HepG2 (cell line): ENCODE measurements around the gene ZNF749. TPM values are rescaled to one million over a fixed set of nuclear protein-coding genes. Genes with fewer than 3 reads are reported as not detected.

Experiments used
- ATAC-seq: fragments of 200-7000 bp; cut with Tn5 transposase; 3 replicates; pipeline ENCODE4 v1.9.1; 2020; ENCODE audit warnings: mild to moderate bottlenecking, moderate library complexity
- BruUV-seq: library from RNA; stranded (reverse); fragments of 400-500 nt; replicated peaks from 2 replicates; lab custom pipeline; 2021; lab: Mats Ljungman, UMichigan
- CTCF ChIA-PET: fragments of 300-600 bp; formaldehyde crosslinking; extraction: SDS; loops from one replicate; lab custom pipeline; 2021; ENCODE audit warnings: low total read pairs, inconsistent platforms, low intra/inter-chr PET ratio; lab: Yijun Ruan, JAX
- POLR2A ChIA-PET: fragments of 350-600 bp; sonication (Branson Sonifier 250); formaldehyde crosslinking; loops from one replicate; lab custom pipeline; 2020; ENCODE audit warnings: antibody characterized with exemption, inconsistent platforms; lab: Yijun Ruan, JAX
- DNase-seq: peaks from one replicate; pipeline ENCODE4 v3.0.0-alpha.2; 2015; ENCODE audit warnings: low spot score
- FAIRE-seq: peaks from 3 replicates; lab custom pipeline; 2011; peaks lifted over from hg19 to GRCh38; lab: Jason Lieb, UNC
- H2AFZ ChIP-seq: one replicate; pipeline ENCODE4 v1.6.1; 2011; ENCODE audit warnings: low read length, inconsistent platforms
- H3K27ac ChIP-seq: fragments of 300-600 bp; 3 replicates; pipeline ENCODE4 v1.8.0; 2011; ENCODE audit warnings: mixed run types, mild to moderate bottlenecking, mixed read lengths, low read length, inconsistent platforms; ENCODE audit not compliant: insufficient read depth; ENCODE audit errors: extremely low read length
- H3K27me3 ChIP-seq, 2 experiments: fragments of 200-600 bp in 1 of 2; 2 replicates in 1 of 2; 3 replicates in 1 of 2; pipeline versions ENCODE4 v1.6.0 to v1.8.0; 2011; ENCODE audit warnings: low read length in 2 of 2, mild to moderate bottlenecking in 2 of 2, moderate library complexity in 2 of 2, inconsistent platforms in 1 of 2; ENCODE audit not compliant: insufficient read depth in 2 of 2, control insufficient read depth in 1 of 2
- H3K36me3 ChIP-seq, 2 experiments: fragments of 200-600 bp in 1 of 2; replicated peaks in 1 of 2; 2 replicates in 1 of 2; 3 replicates in 1 of 2; pipeline versions ENCODE4 v1.5.1 to v1.8.0; 2011; ENCODE audit warnings: low read length in 2 of 2, inconsistent platforms in 1 of 2; ENCODE audit not compliant: insufficient read depth in 2 of 2, control insufficient read depth in 1 of 2
- H3K4me1 ChIP-seq: 2 replicates; pipeline ENCODE4 v1.5.1; 2012; ENCODE audit warnings: low read length, inconsistent platforms; ENCODE audit not compliant: insufficient read depth
- H3K4me2 ChIP-seq: 2 replicates; pipeline ENCODE4 v1.6.0; 2011; ENCODE audit warnings: low read depth, low read length, inconsistent platforms
- H3K4me3 ChIP-seq, 3 experiments: fragments of 200-600 bp in 1 of 3; sonication (generic), shearing (Covaris generic) in 1 of 3; replicated peaks in 1 of 3; 2 replicates each; pipeline ENCODE4 v1.5.1; 2011 to 2016; ENCODE audit warnings: low read length in 3 of 3, inconsistent platforms in 2 of 3, low read depth in 2 of 3, mild to moderate bottlenecking in 2 of 3, control low read depth in 1 of 3, mixed read lengths in 1 of 3; ENCODE audit not compliant: insufficient read depth in 1 of 3
- H3K79me2 ChIP-seq: one replicate; pipeline ENCODE4 v1.6.1; 2011; ENCODE audit warnings: low read length, inconsistent platforms; ENCODE audit not compliant: insufficient read depth
- H3K9ac ChIP-seq: 2 replicates; pipeline ENCODE4 v1.6.0; 2011; ENCODE audit warnings: mild to moderate bottlenecking, low read depth, low read length, inconsistent platforms; ENCODE audit not compliant: insufficient read depth
- H3K9me3 ChIP-seq: 2 replicates; pipeline ENCODE4 v1.5.1; 2012; ENCODE audit warnings: mild to moderate bottlenecking, low read length
- H4K20me1 ChIP-seq: 2 replicates; pipeline ENCODE4 v1.6.0; 2011; ENCODE audit warnings: inconsistent platforms, mild to moderate bottlenecking, low read length, moderate library complexity; ENCODE audit not compliant: insufficient read depth
- ELF4 ChIP-seq: sonication (generic); formaldehyde crosslinking; IDR thresholded peaks from 2 replicates; pipeline ENCODE4 v1.5.0; 2020; ENCODE audit warnings: missing genetic modification reagents, mild to moderate bottlenecking, moderate library complexity, borderline replicate concordance
- KAT7 ChIP-seq: IDR thresholded peaks from 2 replicates; pipeline ENCODE4 v1.6.1; 2018; ENCODE audit warnings: borderline replicate concordance, missing compliant biosample characterization
- NCOA5 ChIP-seq: sonication (generic); formaldehyde crosslinking; IDR thresholded peaks from 2 replicates; pipeline ENCODE4 v1.4.0; 2020; ENCODE audit warnings: missing genetic modification reagents
- NR2F6 ChIP-seq, 2 experiments: IDR thresholded peaks; 2 replicates each; pipeline ENCODE4 v1.6.1; 2016; ENCODE audit warnings: antibody characterized with exemption in 1 of 2, mild to moderate bottlenecking in 1 of 2
- PRMT3 ChIP-seq: sonication (generic); formaldehyde crosslinking; IDR thresholded peaks from 2 replicates; pipeline ENCODE4 v1.8.1; 2022; ENCODE audit warnings: low read depth, mild to moderate bottlenecking, moderate library complexity, missing genetic modification reagents, borderline replicate concordance
- SP2 ChIP-seq: sonication (generic); formaldehyde crosslinking; IDR thresholded peaks from 2 replicates; pipeline ENCODE4 v1.5.1; 2020; ENCODE audit warnings: mild to moderate bottlenecking, missing genetic modification reagents
- U2AF1 ChIP-seq: fragments of 200-400 bp; formaldehyde crosslinking; optimal IDR thresholded peaks from 2 replicates; pipeline ENCODE3; 2017; ENCODE audit warnings: mild to moderate bottlenecking, low read depth, low read length
- U2AF2 ChIP-seq: fragments of 200-400 bp; formaldehyde crosslinking; IDR thresholded peaks from 2 replicates; pipeline ENCODE4 v1.6.1; 2017; ENCODE audit warnings: low read depth, mild to moderate bottlenecking, low read length
- ZFP36 ChIP-seq: fragments of 150-350 bp; IDR thresholded peaks from 2 replicates; pipeline ENCODE4 v1.6.1; 2018; ENCODE audit warnings: borderline replicate concordance, low read length, low read depth; ENCODE audit not compliant: partially characterized antibody
- ZNF143 ChIP-seq: sonication (generic); formaldehyde crosslinking; IDR thresholded peaks from 2 replicates; pipeline ENCODE4 v1.4.0; 2020; ENCODE audit warnings: missing genetic modification reagents
- ZNF496 ChIP-seq: sonication (generic); formaldehyde crosslinking; IDR thresholded peaks from 2 replicates; pipeline ENCODE4 v1.8.1; 2023; ENCODE audit warnings: mild to moderate bottlenecking, moderate library complexity, missing genetic modification reagents; ENCODE audit not compliant: insufficient replicate concordance
- ZNF652 ChIP-seq: IDR thresholded peaks from 2 replicates; pipeline ENCODE4 v1.6.1; 2016; ENCODE audit warnings: low read depth, borderline replicate concordance
- ZNF737 ChIP-seq: sonication (generic); formaldehyde crosslinking; IDR thresholded peaks from 2 replicates; pipeline ENCODE4 v1.5.0; 2020; ENCODE audit warnings: missing genetic modification reagents, mild to moderate bottlenecking, borderline replicate concordance
- ZZZ3 ChIP-seq: sonication (generic); formaldehyde crosslinking; IDR thresholded peaks from 2 replicates; pipeline ENCODE4 v1.4.0; 2020; ENCODE audit warnings: missing genetic modification reagents, mild to moderate bottlenecking, borderline replicate concordance
- WGBS: methylation state at CpG from one replicate; pipeline ENCODE4 v1.1.6; 2017; ENCODE audit warnings: low lambda C conversion rate; 5-methylcytosine and 5-hydroxymethylcytosine counted together
- in situ Hi-C: cut with HindIII; loops from 2 replicates; pipeline ENCODE4 v1.10.0; 2017; ENCODE audit warnings: low pct_unique_long_range_greater_than_20kb; ENCODE audit not compliant: extremely low pct_ligation_motif_present
- intact Hi-C: fragments of 100-400 bp; cut with micrococcal nuclease; formaldehyde crosslinking; loops from one replicate; pipeline ENCODE4 v1.10.0; 2022; ENCODE audit not compliant: unreplicated experiment
- polyA plus RNA-seq, 8 experiments: library from polyadenylated mRNA; depleted of rRNA in 3 of 8; stranded (reverse) in 7 of 8; unstranded in 1 of 8; fragments of >200 nt; fragmentation: Illumina TruSeq in 4 of 8; extraction: Trizol in 4 of 8; gene quantifications; 2 replicates each; pipeline versions ENCODE4 v1.2.1 to v1.2.3, GENCODE V29; 2011 to 2016; ENCODE audit warnings: low read depth in 4 of 8, missing spikeins in 1 of 8, mixed read lengths in 1 of 8; ENCODE audit not compliant: insufficient read depth in 1 of 8
- total RNA-seq, 5 experiments: library from RNA; depleted of rRNA; stranded (reverse); fragments of >200 nt; fragmentation: Illumina TruSeq; extraction: Trizol; gene quantifications; 2 replicates each; pipeline ENCODE4 v1.2.3, GENCODE V29; 2016; ENCODE audit warnings: low read depth in 1 of 5
- TF ChIP-seq, protein P1 (sequence below): sonication (generic); formaldehyde crosslinking; IDR thresholded peaks from 2 replicates; pipeline ENCODE4 v1.5.1; 2020; ENCODE audit warnings: mild to moderate bottlenecking, missing genetic modification reagents, moderate library complexity
- TF ChIP-seq, protein P2 (sequence below): sonication (generic); formaldehyde crosslinking; IDR thresholded peaks from 2 replicates; pipeline ENCODE4 v1.5.1; 2020; ENCODE audit warnings: mild to moderate bottlenecking, missing genetic modification reagents, borderline replicate concordance

The ZNF749 gene
- total and polyA plus RNA-seq, 2 of the 13 experiments (the other 11 are each of a cell fraction or from before 2014, with no cell fraction given), result 18.9 to 21.0 TPM

DNA sequence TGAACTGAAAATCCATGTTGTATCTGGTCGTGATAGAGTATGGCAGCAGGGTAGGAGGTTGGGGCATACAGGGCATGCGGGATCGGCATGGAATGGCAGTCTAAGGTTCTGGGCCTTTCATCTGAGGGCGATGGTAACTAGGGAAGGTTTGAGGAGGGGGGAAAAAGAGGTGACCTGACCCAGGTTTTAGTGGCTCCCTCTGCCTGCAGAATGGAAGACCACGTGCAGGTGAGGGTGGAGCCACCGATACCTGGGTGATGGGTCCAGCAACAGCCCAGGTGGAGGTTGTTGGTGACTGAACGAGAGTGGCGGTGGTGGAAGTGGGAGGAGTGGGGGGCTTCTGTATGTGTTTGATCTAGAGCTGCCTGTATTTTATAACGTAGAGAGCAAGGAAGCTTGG lies 3.8 kb downstream of the ZNF749 start:
- Histone ChIP-seq H3K4me2 (no peak overlapping the region), H3K27me3 (no peaks in the 10 kb centered on the region; a peak in 1 of 5 replicates), H2AFZ (no peak overlapping the region), H3K36me3 (peaks cover 16 to 32% of the 10 kb centered on the region in 2 experiments), H3K9ac (no peak overlapping the region), H3K9me3 (no peaks in the 10 kb centered on the region), H3K4me1 (peaks cover 18% of the 10 kb centered on the region), H3K27ac (no peak overlapping the region), H4K20me1 (peaks cover 4% of the 10 kb centered on the region; the same call in 1 of the 2 replicates), H3K79me2 (peaks cover 56% of the 10 kb centered on the region), H3K4me3 (no peak overlapping the region)
- FAIRE-seq (no peak), DNase-seq (no peak), ATAC-seq (no peak)
- intact Hi-C loops, result no loop called here
- 99% methylated on average over 9 of the region's 9 CpGs for WGBS
- BruUV-seq, result no TSS peak
- CTCF ChIA-PET, result no interaction called here
- in situ Hi-C loops, result no loop called here
- POLR2A ChIA-PET, result no interaction called here
- TF ChIP-seq ZZZ3 (CRISPR knock-in tag), result no peak
- TF ChIP-seq ZNF143 (CRISPR knock-in tag), result no peak
- TF ChIP-seq, protein P1, sequence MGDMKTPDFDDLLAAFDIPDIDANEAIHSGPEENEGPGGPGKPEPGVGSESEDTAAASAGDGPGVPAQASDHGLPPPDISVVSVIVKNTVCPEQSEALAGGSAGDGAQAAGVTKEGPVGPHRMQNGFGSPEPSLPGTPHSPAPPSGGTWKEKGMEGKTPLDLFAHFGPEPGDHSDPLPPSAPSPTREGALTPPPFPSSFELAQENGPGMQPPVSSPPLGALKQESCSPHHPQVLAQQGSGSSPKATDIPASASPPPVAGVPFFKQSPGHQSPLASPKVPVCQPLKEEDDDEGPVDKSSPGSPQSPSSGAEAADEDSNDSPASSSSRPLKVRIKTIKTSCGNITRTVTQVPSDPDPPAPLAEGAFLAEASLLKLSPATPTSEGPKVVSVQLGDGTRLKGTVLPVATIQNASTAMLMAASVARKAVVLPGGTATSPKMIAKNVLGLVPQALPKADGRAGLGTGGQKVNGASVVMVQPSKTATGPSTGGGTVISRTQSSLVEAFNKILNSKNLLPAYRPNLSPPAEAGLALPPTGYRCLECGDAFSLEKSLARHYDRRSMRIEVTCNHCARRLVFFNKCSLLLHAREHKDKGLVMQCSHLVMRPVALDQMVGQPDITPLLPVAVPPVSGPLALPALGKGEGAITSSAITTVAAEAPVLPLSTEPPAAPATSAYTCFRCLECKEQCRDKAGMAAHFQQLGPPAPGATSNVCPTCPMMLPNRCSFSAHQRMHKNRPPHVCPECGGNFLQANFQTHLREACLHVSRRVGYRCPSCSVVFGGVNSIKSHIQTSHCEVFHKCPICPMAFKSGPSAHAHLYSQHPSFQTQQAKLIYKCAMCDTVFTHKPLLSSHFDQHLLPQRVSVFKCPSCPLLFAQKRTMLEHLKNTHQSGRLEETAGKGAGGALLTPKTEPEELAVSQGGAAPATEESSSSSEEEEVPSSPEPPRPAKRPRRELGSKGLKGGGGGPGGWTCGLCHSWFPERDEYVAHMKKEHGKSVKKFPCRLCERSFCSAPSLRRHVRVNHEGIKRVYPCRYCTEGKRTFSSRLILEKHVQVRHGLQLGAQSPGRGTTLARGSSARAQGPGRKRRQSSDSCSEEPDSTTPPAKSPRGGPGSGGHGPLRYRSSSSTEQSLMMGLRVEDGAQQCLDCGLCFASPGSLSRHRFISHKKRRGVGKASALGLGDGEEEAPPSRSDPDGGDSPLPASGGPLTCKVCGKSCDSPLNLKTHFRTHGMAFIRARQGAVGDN (CRISPR knock-in tag), result no peak
- TF ChIP-seq, protein P2, sequence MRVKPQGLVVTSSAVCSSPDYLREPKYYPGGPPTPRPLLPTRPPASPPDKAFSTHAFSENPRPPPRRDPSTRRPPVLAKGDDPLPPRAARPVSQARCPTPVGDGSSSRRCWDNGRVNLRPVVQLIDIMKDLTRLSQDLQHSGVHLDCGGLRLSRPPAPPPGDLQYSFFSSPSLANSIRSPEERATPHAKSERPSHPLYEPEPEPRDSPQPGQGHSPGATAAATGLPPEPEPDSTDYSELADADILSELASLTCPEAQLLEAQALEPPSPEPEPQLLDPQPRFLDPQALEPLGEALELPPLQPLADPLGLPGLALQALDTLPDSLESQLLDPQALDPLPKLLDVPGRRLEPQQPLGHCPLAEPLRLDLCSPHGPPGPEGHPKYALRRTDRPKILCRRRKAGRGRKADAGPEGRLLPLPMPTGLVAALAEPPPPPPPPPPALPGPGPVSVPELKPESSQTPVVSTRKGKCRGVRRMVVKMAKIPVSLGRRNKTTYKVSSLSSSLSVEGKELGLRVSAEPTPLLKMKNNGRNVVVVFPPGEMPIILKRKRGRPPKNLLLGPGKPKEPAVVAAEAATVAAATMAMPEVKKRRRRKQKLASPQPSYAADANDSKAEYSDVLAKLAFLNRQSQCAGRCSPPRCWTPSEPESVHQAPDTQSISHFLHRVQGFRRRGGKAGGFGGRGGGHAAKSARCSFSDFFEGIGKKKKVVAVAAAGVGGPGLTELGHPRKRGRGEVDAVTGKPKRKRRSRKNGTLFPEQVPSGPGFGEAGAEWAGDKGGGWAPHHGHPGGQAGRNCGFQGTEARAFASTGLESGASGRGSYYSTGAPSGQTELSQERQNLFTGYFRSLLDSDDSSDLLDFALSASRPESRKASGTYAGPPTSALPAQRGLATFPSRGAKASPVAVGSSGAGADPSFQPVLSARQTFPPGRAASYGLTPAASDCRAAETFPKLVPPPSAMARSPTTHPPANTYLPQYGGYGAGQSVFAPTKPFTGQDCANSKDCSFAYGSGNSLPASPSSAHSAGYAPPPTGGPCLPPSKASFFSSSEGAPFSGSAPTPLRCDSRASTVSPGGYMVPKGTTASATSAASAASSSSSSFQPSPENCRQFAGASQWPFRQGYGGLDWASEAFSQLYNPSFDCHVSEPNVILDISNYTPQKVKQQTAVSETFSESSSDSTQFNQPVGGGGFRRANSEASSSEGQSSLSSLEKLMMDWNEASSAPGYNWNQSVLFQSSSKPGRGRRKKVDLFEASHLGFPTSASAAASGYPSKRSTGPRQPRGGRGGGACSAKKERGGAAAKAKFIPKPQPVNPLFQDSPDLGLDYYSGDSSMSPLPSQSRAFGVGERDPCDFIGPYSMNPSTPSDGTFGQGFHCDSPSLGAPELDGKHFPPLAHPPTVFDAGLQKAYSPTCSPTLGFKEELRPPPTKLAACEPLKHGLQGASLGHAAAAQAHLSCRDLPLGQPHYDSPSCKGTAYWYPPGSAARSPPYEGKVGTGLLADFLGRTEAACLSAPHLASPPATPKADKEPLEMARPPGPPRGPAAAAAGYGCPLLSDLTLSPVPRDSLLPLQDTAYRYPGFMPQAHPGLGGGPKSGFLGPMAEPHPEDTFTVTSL (CRISPR knock-in tag), result no peak
- TF ChIP-seq NR2F6 (IDR thresholded peaks at IDR 0.05), result no peak
- TF ChIP-seq NR2F6 (CRISPR knock-in tag; IDR thresholded peaks at IDR 0.05), result no peak
- TF ChIP-seq ZFP36, result no peak
- no peak for TF ChIP-seq ELF4 (CRISPR knock-in tag)
- no peak for TF ChIP-seq NCOA5 (CRISPR knock-in tag)
- no peak for TF ChIP-seq ZNF737
- TF ChIP-seq ZNF496 (CRISPR knock-in tag), result no peak
- no peak for TF ChIP-seq U2AF2
- TF ChIP-seq PRMT3, result no peak
- no peak for TF ChIP-seq ZNF652 (CRISPR knock-in tag)
- no peak for TF ChIP-seq U2AF1
- TF ChIP-seq SP2 (CRISPR knock-in tag), result no peak
- no peak for TF ChIP-seq KAT7 (CRISPR knock-in tag)
